ENCODE data around the gene SORCS2. TPM values are rescaled to one million over a fixed set of nuclear protein-coding genes. Genes with fewer than 3 reads are reported as not detected.
A peak's percentile ranks its signal among the peaks of the same experiment; 100 is the strongest.

Gene SORCS2
- total and polyA plus RNA-seq, 2 of the 8 experiments (the other 6 are each of a cell fraction or from before 2014, with no cell fraction given) = 0.36 to 1.8 TPM

DNA sequence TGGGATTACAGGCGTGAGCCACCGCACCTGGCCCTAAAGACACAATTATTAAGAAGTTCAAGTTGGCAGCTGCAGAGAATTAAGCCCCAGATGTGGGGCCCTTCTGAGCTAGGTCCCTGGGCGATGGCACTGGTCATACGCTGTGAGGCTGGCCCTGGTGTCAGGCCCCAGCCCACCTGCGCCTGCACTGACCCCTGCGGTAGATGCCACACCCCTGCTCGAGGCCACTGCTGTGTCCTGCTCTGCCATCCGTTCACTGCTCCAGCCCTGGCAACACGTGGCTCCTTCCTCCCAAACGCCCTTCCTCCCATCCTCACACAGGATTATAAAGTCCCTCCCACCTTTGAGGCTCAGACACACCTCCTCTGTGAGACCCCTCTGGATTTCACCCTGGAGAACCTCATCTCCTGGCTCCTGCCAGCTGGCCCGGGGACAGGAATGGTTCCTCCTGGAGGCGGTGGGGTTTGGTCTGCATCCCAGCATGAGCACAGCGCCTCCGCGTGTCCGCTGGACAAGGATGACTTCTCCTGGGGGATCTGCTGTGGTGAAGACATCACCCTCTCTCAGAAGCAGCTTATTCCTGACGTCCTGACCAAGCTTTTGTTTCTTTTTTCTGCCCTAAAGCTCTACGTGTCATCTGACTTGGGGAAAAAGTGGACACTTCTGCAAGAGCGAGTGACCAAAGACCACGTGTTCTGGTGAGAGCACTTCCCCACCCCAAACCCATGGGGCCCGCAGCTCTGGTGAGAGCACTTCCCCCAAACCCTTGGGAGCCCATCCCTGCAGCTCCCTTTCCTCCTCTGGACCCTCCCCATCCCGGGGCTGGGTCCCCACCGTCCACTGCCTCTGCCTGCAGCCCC, 461.4 kb downstream of the SORCS2 start:
- TF ChIP-seq SP1 (IDR thresholded peaks at IDR 0.05; ENCODE audit: low read depth, low read length) (no peak), RAD21 (IDR thresholded peaks at IDR 0.05 in 1 of 2, conservative IDR thresholded peaks at IDR 0.05 in 1 of 2; ENCODE audit: low read depth in 2 of 2, low read length in 2 of 2) (0 out of 4 replicates have a peak, but pooled peaks of 1 of the 2 experiments have one; percentile 8)
- H2BK15ac ChIP-seq (ENCODE audit: low read length) = no peak overlapping the region
- H2AK5ac ChIP-seq (ENCODE audit: low read depth, low read length) = no peak overlapping the region
- H4K20me1 ChIP-seq (replicated peaks in 1 of 2; ENCODE audit: control insufficient read depth in 1 of 2, insufficient read depth in 2 of 2, low read length in 2 of 2) = no peaks in the 10 kb centered on the region
- FAIRE-seq (no peak), DNase-seq (ENCODE audit: low read depth in 1 of 2, low spot score in 2 of 2) (no peak)
- H3K14ac ChIP-seq (ENCODE audit: insufficient read length) = no peak overlapping the region
- H3K4me1 ChIP-seq (replicated peaks in 1 of 4; ENCODE audit: control insufficient read depth in 3 of 4, insufficient read depth in 4 of 4, low read length in 3 of 4) = peaks cover 0 to 14% (median 12%) of the 10 kb centered on the region in 4 experiments; a peak in 6 of 7 replicates
- no peak overlapping the region for H3K4me2 ChIP-seq (ENCODE audit: insufficient read depth in 1 of 2, low read depth in 2 of 2, low read length in 2 of 2)
- CTCF ChIA-PET (ENCODE audit: partially characterized antibody) = interaction anchor here (0.9 to 3.8 kb wide), 7 partner anchors 8 to 453 kb away, joined by 3 to 16 read pairs (median 5); no protein-coding TSS in a partner anchor
- H3K27me3 ChIP-seq (replicated peaks in 1 of 4; ENCODE audit: control insufficient read depth in 3 of 4, extremely low read depth in 1 of 4, insufficient read depth in 3 of 4, low read length in 3 of 4) = no peaks in the 10 kb centered on the region
- H3K4ac ChIP-seq (replicated peaks; ENCODE audit: insufficient read length, low read depth, low read length) = no peak overlapping the region
- H3K23ac ChIP-seq (ENCODE audit: insufficient read length) = no peak overlapping the region
- no peak overlapping the region for H3K9ac ChIP-seq (replicated peaks in 1 of 4; ENCODE audit: extremely low read depth in 1 of 4, low read depth in 3 of 4, low read length in 3 of 4)
- H2BK20ac ChIP-seq (ENCODE audit: low read length) = no peak overlapping the region
- peaks cover 9% of the 10 kb centered on the region; the same call in 1 of the 2 replicates for H3K23me2 ChIP-seq (ENCODE audit: low read depth, low read length)
- H4K8ac ChIP-seq (ENCODE audit: extremely low read depth, insufficient read depth, low read length) = no peak overlapping the region; the same call in 1 of the 2 replicates
- no peaks in the 10 kb centered on the region for H3K36me3 ChIP-seq (ENCODE audit: control insufficient read depth in 2 of 4, insufficient read depth in 4 of 4, low read length in 3 of 4)
- H3K9me3 ChIP-seq (ENCODE audit: insufficient read depth in 2 of 2, low read depth in 1 of 2, low read length in 1 of 2) = no peaks in the 10 kb centered on the region
- no peak overlapping the region for H3K4me3 ChIP-seq (ENCODE audit: extremely low read depth in 1 of 4, insufficient read depth in 2 of 4, low read depth in 3 of 4, low read length in 4 of 4)
- H3K27ac ChIP-seq (ENCODE audit: low read depth, low read length) = no peak overlapping the region
- 0 out of 2 replicates have a peak overlapping the region, but pooled peaks have one; percentile 16 for H2BK5ac ChIP-seq (ENCODE audit: low read depth, low read length)
- H2AFZ ChIP-seq (ENCODE audit: low read length) = no peak overlapping the region
- no peak overlapping the region for H2BK120ac ChIP-seq (replicated peaks; ENCODE audit: low read depth, low read length)
- H4K5ac ChIP-seq (ENCODE audit: insufficient read length, low read depth, low read length) = no peak overlapping the region
- no peaks in the 10 kb centered on the region for H3K79me2 ChIP-seq (ENCODE audit: control insufficient read depth in 1 of 2, insufficient read depth in 2 of 2, low read length in 2 of 2)
- no peak overlapping the region for H3K18ac ChIP-seq (ENCODE audit: extremely low read depth, low read length)
- H4K91ac ChIP-seq (replicated peaks; ENCODE audit: insufficient read length, low read length) = no peak overlapping the region
- H2BK12ac ChIP-seq (ENCODE audit: low read depth, low read length) = peak overlapping the region; percentile 80; the same call in 1 of the 2 replicates
- no peaks in the 10 kb centered on the region for H3K79me1 ChIP-seq (ENCODE audit: low read depth, low read length)
- WGBS, 2 experiments (ENCODE audit: extremely low coverage in 1 of 2, insufficient coverage in 1 of 2, insufficient read length in 1 of 2, insufficient replicate concordance in 2 of 2, low coverage in 1 of 2, low lambda C conversion rate in 2 of 2, missing lambda C conversion rate in 1 of 2) = 89% methylated on average over 23 of the region's 23 CpGs; no CpG with 5 or more reads in 1 of the 2 experiments
- POLR2A ChIA-PET (ENCODE audit: partially characterized antibody) = no interaction called here
- H3K56ac ChIP-seq (replicated peaks; ENCODE audit: insufficient read length, low read depth, low read length) = no peak overlapping the region
